Heart right ventricle (tissue), 16 donors: ENCODE data around the gene PPP3CA. TPM values are rescaled to one million over a fixed set of nuclear protein-coding genes. Genes with fewer than 3 reads are reported as not detected.

ENCODE experiments used
- ATAC-seq, 8 donors: fragments of 200-7000 bp; cut with Tn5 transposase; one replicate each; pipeline ENCODE4 v1.9.1; 2020; ENCODE audit warnings: mild to moderate bottlenecking in 8 of 8, moderate library complexity in 8 of 8, moderate number of reproducible peaks in 1 of 8
- DNase-seq, 2 donors: peaks; one replicate each; pipeline ENCODE4 v3.0.0-alpha.2; 2020
- H3K27ac ChIP-seq, 10 donors: fragments of 200-600 bp; sonication (generic) in 2 of 10; one replicate each; pipeline versions ENCODE4 v1.5.0 to v1.8.0; 2020 to 2022; ENCODE audit warnings: mild to moderate bottlenecking in 3 of 10
- H3K27me3 ChIP-seq, 7 donors: fragments of 200-600 bp; one replicate each; pipeline ENCODE4 v1.8.0; 2021 to 2022; ENCODE audit warnings: mild to moderate bottlenecking in 2 of 7
- H3K36me3 ChIP-seq, 9 donors: fragments of 200-600 bp; sonication (generic) in 1 of 9; one replicate each; pipeline versions ENCODE4 v1.5.0 to v1.8.0; 2020 to 2022; ENCODE audit warnings: mild to moderate bottlenecking in 2 of 9
- H3K4me1 ChIP-seq, 9 donors: fragments of 200-600 bp; sonication (generic) in 1 of 9; one replicate each; pipeline versions ENCODE4 v1.5.0 to v1.8.0; 2020 to 2022; ENCODE audit warnings: mild to moderate bottlenecking in 4 of 9
- H3K4me3 ChIP-seq, 10 donors: fragments of 200-600 bp; sonication (generic) in 2 of 10; one replicate each; pipeline versions ENCODE4 v1.5.0 to v1.8.0; 2020 to 2022; ENCODE audit warnings: mild to moderate bottlenecking in 7 of 10, moderate library complexity in 2 of 10
- H3K9me3 ChIP-seq, 11 donors: fragments of 200-600 bp in 10 of 11; sonication (generic) in 2 of 11; one replicate each; pipeline versions ENCODE4 v1.5.0 to v1.8.0; 2013 to 2022; ENCODE audit warnings: mild to moderate bottlenecking in 2 of 11, control low read depth in 1 of 11, moderate library complexity in 1 of 11
- WGBS, 2 donors: extraction: QIAGEN DNeasy Blood & Tissue Kit; methylation state at CpG; one replicate each; pipeline ENCODE4 v1.1.7; 2013; ENCODE audit warnings: inconsistent platforms in 1 of 2; 5-methylcytosine and 5-hydroxymethylcytosine counted together
- intact Hi-C, 10 donors: fragments of 100-400 bp; cut with DNase I; formaldehyde crosslinking; loops; one replicate each; pipeline versions ENCODE4 v1.11.1 to v1.14.2; 2022
- polyA plus RNA-seq, 2 donors: library from polyadenylated mRNA; stranded (reverse); fragments of 200-250 nt; gene quantifications; one replicate each; pipeline ENCODE4 v1.2.3, GENCODE V29; 2013
- total RNA-seq, 10 donors: library from RNA; stranded (reverse); fragmentation: NEBNext Ultra II Directional in 3 of 10; extraction: Animal tissue kit (Norgen Biotek cat#: 25700) in 3 of 10; gene quantifications; one replicate each; pipeline versions ENCODE4 v1.2.1 to v1.2.4, GENCODE V29; 2021 to 2023
- TF ChIP-seq, protein P1 (sequence below), 9 donors: fragments of 200-600 bp; sonication (generic) in 2 of 9; IDR thresholded peaks; one replicate each; pipeline versions ENCODE4 v1.5.0 to v1.8.0; 2021 to 2022; ENCODE audit warnings: antibody characterized with exemption in 9 of 9, mild to moderate bottlenecking in 5 of 9, moderate library complexity in 1 of 9
- donor health status: Arrhythmogenic right ventricular cardiomyopathy.
- donor health status: ischemic (EF 13 %, LVEDD 7.1; RV severe dilation, severe dysfunction).
- donor health status: healthy with polysubstance abuse.
- donor health status: DM: no; HTN: yes; CAD: no.
- donor health status: DM: no; HTN: no; CAD: no.
- donor health status: ischemic (EF 25% LVEDD 6.9; RV normal size, moderate dysfunction).
- donor health status: ischemic (EF 25% LVEDD 5.7; RV mildly dilated, moderate dysfunction).
- donor health status: healthy.
- donor health status: DM: yes; HTN: yes; CAD: no.
- donor health status: Ischemic cardiomyopathy.
- donor health status: ischemic (EF 35%, LVEDD 5.7; RV mildly dilated, moderate dysfunction).
- donor health status: nonischemic (EF 11% LVEDD 7.7; RV severe dilation, severe dysfunction).
- donor health status: DM: yes; HTN: yes; CAD: no.
- donor health status: PGD.
- donor health status: ischemic (EF 29% LVEDD 5.4; RV normal size, mild dysfunction).
- donor health status: nonischemic (EF 23%, LVEDD 6.1; RV moderate dilation, normal function).

PPP3CA gene
- total and polyA plus RNA-seq, 12 donors: 8.1 to 30.8 (median 19.1) TPM

DNA sequence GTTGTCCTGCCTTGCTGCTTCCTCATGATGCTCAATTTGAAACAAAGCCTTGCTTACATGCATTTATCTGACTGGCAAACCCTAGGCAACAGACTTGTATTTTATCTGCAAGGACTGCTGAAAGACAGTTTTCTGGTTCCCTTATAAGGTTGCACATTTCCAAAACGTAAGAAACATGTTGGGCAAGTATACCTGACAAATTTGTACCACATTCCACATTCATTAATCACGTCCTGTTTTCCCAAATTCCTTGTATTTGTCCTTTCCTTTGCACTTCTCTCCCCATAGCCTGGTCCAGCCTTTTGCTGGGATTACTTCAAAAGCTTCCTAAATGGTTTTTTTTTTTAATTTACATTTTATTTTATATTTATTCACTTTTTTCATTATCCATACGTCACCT, 310.1 kb downstream of the PPP3CA start:
- peaks cover 0 to 20% (median 9%) of the 10 kb centered on the region in 9 donors for H3K4me1 ChIP-seq
- 82 to 90% methylated on average over 3 of the region's 3 CpGs for WGBS, 2 donors
- peaks cover 0 to 18% (median 0%) of the 10 kb centered on the region in 9 donors for H3K36me3 ChIP-seq
- TF ChIP-seq, protein P1, sequence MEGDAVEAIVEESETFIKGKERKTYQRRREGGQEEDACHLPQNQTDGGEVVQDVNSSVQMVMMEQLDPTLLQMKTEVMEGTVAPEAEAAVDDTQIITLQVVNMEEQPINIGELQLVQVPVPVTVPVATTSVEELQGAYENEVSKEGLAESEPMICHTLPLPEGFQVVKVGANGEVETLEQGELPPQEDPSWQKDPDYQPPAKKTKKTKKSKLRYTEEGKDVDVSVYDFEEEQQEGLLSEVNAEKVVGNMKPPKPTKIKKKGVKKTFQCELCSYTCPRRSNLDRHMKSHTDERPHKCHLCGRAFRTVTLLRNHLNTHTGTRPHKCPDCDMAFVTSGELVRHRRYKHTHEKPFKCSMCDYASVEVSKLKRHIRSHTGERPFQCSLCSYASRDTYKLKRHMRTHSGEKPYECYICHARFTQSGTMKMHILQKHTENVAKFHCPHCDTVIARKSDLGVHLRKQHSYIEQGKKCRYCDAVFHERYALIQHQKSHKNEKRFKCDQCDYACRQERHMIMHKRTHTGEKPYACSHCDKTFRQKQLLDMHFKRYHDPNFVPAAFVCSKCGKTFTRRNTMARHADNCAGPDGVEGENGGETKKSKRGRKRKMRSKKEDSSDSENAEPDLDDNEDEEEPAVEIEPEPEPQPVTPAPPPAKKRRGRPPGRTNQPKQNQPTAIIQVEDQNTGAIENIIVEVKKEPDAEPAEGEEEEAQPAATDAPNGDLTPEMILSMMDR (IDR thresholded peaks at IDR 0.05): no peak
- DNase-seq (no peak), ATAC-seq (no peak)
- intact Hi-C loops: loop anchor here in 1 of 10 donors (5.0 kb wide), 1 partner anchor 265 kb away; no protein-coding TSS in a partner anchor
- H3K27ac ChIP-seq: peak overlapping the region in 1 of 10 donors; percentile 40
- H3K9me3 ChIP-seq: no peaks in the 10 kb centered on the region
- no peaks in the 10 kb centered on the region for H3K27me3 ChIP-seq
- no peak overlapping the region for H3K4me3 ChIP-seq

DNA sequence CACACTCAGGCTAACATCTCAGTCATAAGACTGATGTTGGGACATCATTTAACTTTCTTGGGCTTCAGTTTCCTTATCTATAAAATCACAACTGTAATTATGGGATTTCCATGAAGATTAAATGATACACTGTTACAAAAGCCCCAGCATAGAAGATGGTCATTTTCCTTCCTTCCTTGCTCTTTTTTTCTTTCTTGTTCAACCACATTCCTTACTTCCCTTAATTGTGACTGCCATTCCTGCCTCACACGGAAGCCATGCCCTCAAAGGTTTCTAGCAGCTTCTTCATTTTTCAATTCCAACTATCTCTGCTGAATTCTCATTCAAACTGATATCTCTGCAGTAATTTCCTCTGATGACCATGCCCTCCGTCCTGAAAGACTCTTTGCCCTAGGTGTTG, 311.8 kb downstream of the PPP3CA start:
- intact Hi-C loops: loop anchor here in 1 of 10 donors (5.0 kb wide), 1 partner anchor 263 kb away; no protein-coding TSS in a partner anchor
- Histone ChIP-seq H3K9me3 (no peaks in the 10 kb centered on the region), H3K4me1 (peaks cover 0 to 20% (median 9%) of the 10 kb centered on the region in 9 donors), H3K27ac (no peak overlapping the region), H3K4me3 (no peak overlapping the region), H3K36me3 (peaks cover 0 to 34% (median 0%) of the 10 kb centered on the region in 9 donors), H3K27me3 (no peaks in the 10 kb centered on the region)
- WGBS, 2 donors: 87 to 88% methylated on average over 2 of the region's 2 CpGs
- DNase-seq: no peak
- TF ChIP-seq, protein P1 (IDR thresholded peaks at IDR 0.05): no peak
- ATAC-seq: no peak

DNA sequence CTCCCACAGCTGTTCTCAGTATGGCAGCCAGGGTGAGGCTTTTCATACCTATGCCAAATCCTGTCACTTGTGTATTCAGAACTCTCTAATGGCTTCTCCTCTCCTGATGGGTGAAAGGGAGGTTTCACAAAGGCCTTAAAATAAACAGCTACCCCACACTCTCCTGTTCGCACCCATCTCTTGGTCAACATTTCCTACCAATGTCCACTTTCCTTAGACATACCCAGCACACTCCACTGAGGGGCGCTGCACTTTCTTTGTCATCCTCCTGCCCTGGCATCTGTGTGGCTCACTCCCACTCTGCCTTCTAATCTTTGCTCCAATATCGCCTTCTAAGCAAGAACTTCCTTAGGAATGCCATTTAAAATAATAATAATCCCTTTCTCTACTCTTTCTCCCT, 313.3 kb downstream of the PPP3CA start:
- TF ChIP-seq, protein P1 (IDR thresholded peaks at IDR 0.05): no peak
- Histone ChIP-seq H3K27me3 (no peaks in the 10 kb centered on the region), H3K27ac (no peak overlapping the region), H3K9me3 (no peaks in the 10 kb centered on the region), H3K36me3 (peaks cover 0 to 26% (median 0%) of the 10 kb centered on the region in 9 donors), H3K4me3 (no peak overlapping the region), H3K4me1 (peaks cover 0 to 18% (median 9%) of the 10 kb centered on the region in 9 donors)
- 95 to 96% methylated on average over 3 of the region's 3 CpGs for WGBS, 2 donors
- DNase-seq: no peak
- intact Hi-C loops: no loop called here
- no peak for ATAC-seq

DNA sequence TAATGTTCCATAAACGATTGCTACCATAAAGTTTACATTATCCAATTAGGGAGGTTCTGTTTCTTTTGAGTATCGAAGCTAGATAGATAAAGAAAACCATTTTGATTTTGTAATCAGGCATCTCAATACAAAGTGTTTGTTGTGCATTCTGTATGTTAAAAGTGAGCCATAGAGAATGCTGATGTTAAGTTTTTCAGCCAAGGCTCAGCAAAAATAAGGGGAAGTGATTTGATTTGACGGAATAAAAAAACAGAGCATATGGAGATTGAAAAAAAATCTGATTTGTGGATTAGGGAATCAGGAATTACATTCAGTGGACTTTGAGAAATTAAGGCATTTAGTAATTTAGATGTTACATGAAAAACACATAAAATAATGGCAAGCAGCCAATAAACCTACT, 314.8 kb downstream of the PPP3CA start:
- no peaks in the 10 kb centered on the region for H3K27me3 ChIP-seq
- peaks cover 0 to 26% (median 0%) of the 10 kb centered on the region in 9 donors for H3K36me3 ChIP-seq
- intact Hi-C loops: no loop called here
- 90 to 93% methylated on average over 3 of the region's 3 CpGs for WGBS, 2 donors
- peaks cover 0 to 7% (median 0%) of the 10 kb centered on the region in 9 donors for H3K4me1 ChIP-seq
- ATAC-seq (no peak), DNase-seq (no peak)
- H3K9me3 ChIP-seq: no peaks in the 10 kb centered on the region
- no peak overlapping the region for H3K4me3 ChIP-seq
- H3K27ac ChIP-seq: no peak overlapping the region
- TF ChIP-seq, protein P1 (IDR thresholded peaks at IDR 0.05): no peak
